SH-SY5Y (cell line): ENCODE data around the gene DSTN.

ENCODE experiments used
- GATA2 ChIP-seq: IDR thresholded peaks from 2 replicates; pipeline ENCODE4 v1.6.1; 2011; ENCODE audit warnings: mild to moderate bottlenecking, low read depth, low read length
- GATA3 ChIP-seq: IDR thresholded peaks from 2 replicates; pipeline ENCODE4 v1.6.1; 2011; ENCODE audit warnings: low read depth, mild to moderate bottlenecking, low read length, moderate library complexity

DNA sequence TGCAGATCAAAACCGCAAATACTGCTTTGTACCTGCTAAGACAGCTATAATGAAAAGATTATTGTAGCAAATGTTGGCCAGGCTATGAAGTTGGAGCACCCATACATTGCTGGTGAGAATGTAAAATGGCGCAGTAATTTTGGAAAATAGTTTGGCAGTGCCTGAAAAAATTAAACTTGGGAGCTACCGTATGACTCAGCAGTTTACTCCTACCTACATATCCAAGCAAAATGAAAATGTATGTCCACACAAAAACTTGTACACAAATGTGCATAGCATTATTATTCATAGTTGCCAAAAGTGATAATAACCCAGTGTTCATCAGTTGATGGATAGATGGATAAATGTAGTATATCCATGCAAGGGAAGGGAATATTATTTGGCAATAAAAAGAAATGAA is 13.3 kb downstream of the DSTN start:
- TF ChIP-seq GATA2 (no peak), GATA3 (no peak)
